Aorta (tissue), 5 donors: ENCODE data around the gene ELP5. TPM values are rescaled to one million over a fixed set of nuclear protein-coding genes. Genes with fewer than 3 reads are reported as not detected.

Source experiments
- ATAC-seq: fragments of 200-7000 bp; cut with Tn5 transposase; one replicate; pipeline ENCODE4 v1.9.1; 2022; ENCODE audit warnings: moderate library complexity; ENCODE audit not compliant: low FRiP score
- DNase-seq, 2 donors: peaks; one replicate each; pipeline ENCODE4 v3.0.0-alpha.2; 2020
- H3K27ac ChIP-seq, 2 donors: one replicate each; pipeline ENCODE4 v1.5.1; 2013; ENCODE audit warnings: low read length in 2 of 2, mild to moderate bottlenecking in 2 of 2, moderate library complexity in 2 of 2, control low read depth in 1 of 2, inconsistent platforms in 1 of 2, low read depth in 1 of 2
- H3K27me3 ChIP-seq, 2 donors: one replicate each; pipeline ENCODE4 v1.6.1; 2013; ENCODE audit warnings: control low read depth in 1 of 2, low read length in 1 of 2, mild to moderate bottlenecking in 1 of 2, moderate library complexity in 1 of 2; ENCODE audit not compliant: insufficient read depth in 2 of 2, control insufficient read depth in 1 of 2
- H3K36me3 ChIP-seq, 2 donors: one replicate each; pipeline ENCODE4 v1.6.1; 2013; ENCODE audit warnings: control low read depth in 1 of 2, low read length in 1 of 2, mild to moderate bottlenecking in 1 of 2; ENCODE audit not compliant: insufficient read depth in 2 of 2, control insufficient read depth in 1 of 2
- H3K4me1 ChIP-seq, 2 donors: one replicate each; pipeline ENCODE4 v1.6.1; 2013; ENCODE audit warnings: low read length in 2 of 2, control low read depth in 1 of 2, mild to moderate bottlenecking in 1 of 2, moderate library complexity in 1 of 2; ENCODE audit not compliant: insufficient read depth in 2 of 2, control insufficient read depth in 1 of 2
- H3K4me3 ChIP-seq, 2 donors: one replicate each; pipeline ENCODE4 v1.5.1; 2013; ENCODE audit warnings: low read length in 2 of 2, control low read depth in 1 of 2, mild to moderate bottlenecking in 1 of 2
- H3K9me3 ChIP-seq: one replicate; pipeline ENCODE4 v1.6.1; 2013; ENCODE audit warnings: mild to moderate bottlenecking, low read length; ENCODE audit not compliant: control insufficient read depth
- WGBS, 2 donors: extraction: QIAGEN DNeasy Blood & Tissue Kit; methylation state at CpG; one replicate each; pipeline ENCODE4 v1.1.7; 2013; 5-methylcytosine and 5-hydroxymethylcytosine counted together
- intact Hi-C, 2 donors: fragments of 100-400 bp; cut with DNase I; formaldehyde crosslinking; loops; one replicate each; pipeline versions ENCODE4 v1.14.2 to v1.15.0; 2022
- long read RNA-seq, 2 donors: library from polyadenylated mRNA; unstranded; transcript quantifications; one replicate each; pipeline ENCODE4 v2.0.0, GENCODE V29; 2020 to 2021
- polyA plus RNA-seq, 2 donors: library from polyadenylated mRNA; stranded (reverse); fragments of 200-250 nt; gene quantifications; one replicate each; pipeline ENCODE4 v1.2.3, GENCODE V29; 2013
- total RNA-seq, 2 donors: library from RNA; stranded (reverse); fragmentation: NEBNext Ultra II Directional; extraction: Animal tissue kit (Norgen Biotek cat#: 25700); gene quantifications; one replicate each; pipeline ENCODE4 v1.2.1, GENCODE V29; 2021
- donor health status: healthy with polysubstance abuse.
- donor health status: Bipolar disorder and iron deficiency.
- donor health status: DM: no; HTN: no; CAD: no.
- donor health status: DM: no; HTN: no; CAD: no.
- donor health status: DM: yes; HTN: yes; CAD: no.

Gene ELP5, protein sequence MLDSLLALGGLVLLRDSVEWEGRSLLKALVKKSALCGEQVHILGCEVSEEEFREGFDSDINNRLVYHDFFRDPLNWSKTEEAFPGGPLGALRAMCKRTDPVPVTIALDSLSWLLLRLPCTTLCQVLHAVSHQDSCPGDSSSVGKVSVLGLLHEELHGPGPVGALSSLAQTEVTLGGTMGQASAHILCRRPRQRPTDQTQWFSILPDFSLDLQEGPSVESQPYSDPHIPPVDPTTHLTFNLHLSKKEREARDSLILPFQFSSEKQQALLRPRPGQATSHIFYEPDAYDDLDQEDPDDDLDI
- 10 to 100 TPM; 26.6 to 31.0 TPM for total RNA-seq
- 10 to 100 TPM; 26.7 to 51.1 TPM for polyA plus RNA-seq
- long read RNA-seq, donor 1, transcript ELP5-214 (6 exons, 2,209 nt) = major isoform, 24 of 63 reads
- long read RNA-seq, donor 1, transcript ELP5-204 (8 exons, 1,423 nt) = minor isoform, 16 of 63 reads
- long read RNA-seq, donor 1, transcript ELP5-210 (4 exons, 687 nt) = minor isoform, 6 of 63 reads
- long read RNA-seq, donor 1, partial matches to known transcripts = 6 of 63 reads
- long read RNA-seq, donor 1, other reads (novel, unspliced or antisense) = 8 of 63 reads
- long read RNA-seq, donor 2, transcript ELP5-214 (6 exons, 2,209 nt) = major isoform, 6 of 18 reads
- long read RNA-seq, donor 2, partial matches to known transcripts = 3 of 18 reads
- long read RNA-seq, donor 2, other reads (novel, unspliced or antisense) = 3 of 18 reads

DNA sequence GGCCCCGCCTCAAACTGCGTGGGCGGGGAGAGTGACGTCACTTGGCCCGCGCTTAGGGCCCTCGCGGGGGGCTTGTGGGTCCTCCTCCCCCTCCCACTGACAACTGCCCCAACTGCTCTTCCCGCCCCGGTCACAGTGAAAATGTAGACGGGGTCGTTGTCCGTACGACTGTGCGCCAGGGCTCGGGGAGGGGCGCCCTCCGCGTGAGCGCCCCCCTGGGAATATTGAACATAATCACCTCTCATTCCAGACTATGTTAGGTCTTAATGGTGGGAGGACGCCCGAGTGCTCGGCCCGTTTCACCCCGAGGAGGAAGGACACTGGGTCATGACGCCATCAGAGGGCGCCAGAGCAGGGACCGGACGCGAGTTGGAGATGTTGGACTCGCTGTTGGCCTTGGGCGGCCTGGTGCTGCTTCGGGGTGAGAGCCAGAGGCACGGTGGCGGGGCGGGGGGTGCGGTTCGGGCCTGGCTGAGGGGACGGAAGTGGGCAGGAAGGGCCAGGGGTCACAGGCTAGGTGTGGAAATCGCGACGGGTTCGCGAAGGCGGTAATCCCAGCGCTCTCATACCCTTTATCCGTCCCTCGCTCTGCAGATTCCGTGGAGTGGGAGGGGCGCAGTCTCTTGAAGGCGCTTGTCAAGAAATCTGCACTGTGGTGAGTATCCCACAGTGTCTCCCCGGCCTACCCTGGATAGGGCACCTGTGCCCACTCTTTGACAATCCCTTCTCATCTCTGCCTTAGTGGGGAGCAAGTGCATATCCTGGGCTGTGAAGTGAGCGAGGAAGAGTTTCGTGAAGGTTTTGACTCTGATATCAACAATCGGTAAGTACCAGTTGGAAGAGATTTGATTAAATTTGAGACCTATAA is at the start of gene ELP5:
Gene ELP5 (plus strand): TSS at position 40 of the 868 bp plus-strand sequence. CDS start 336 bp downstream, at position 376.
- Histone ChIP-seq H3K27me3 (no peaks in the 10 kb centered on the region), H3K4me3 (peak within 1 kb of the TSS; percentile 98 to 99), H3K9me3 (no peaks in the 10 kb centered on the region), H3K4me1 (peaks cover 0 to 2% of the 10 kb centered on the region in 2 donors), H3K36me3 (peaks cover 0 to 6% of the 10 kb centered on the region in 2 donors), H3K27ac (peak within 1 kb of the TSS; percentile 71 to 94)
- peak; percentile 92 for ATAC-seq
- 1 to 2% methylated on average over 54 to 55 of the region's 55 CpGs for WGBS, 2 donors
- peak; percentile 97 to 99 for DNase-seq
- intact Hi-C loops = loop anchor here in 1 of 2 donors (1.0 to 5.0 kb wide), 2 partner anchors 38 to 45 kb away; no protein-coding TSS in a partner anchor

- no peaks in the 10 kb centered on the region for H3K27me3 ChIP-seq
- ATAC-seq = no peak
- 93 to 95% methylated on average over 16 of the region's 16 CpGs for WGBS, 2 donors
- no peak overlapping the region for H3K4me3 ChIP-seq
- intact Hi-C loops = no loop called here
- H3K27ac ChIP-seq = no peak overlapping the region
- DNase-seq = no peak
- no peaks in the 10 kb centered on the region for H3K9me3 ChIP-seq
- peaks cover 0 to 2% of the 10 kb centered on the region in 2 donors for H3K36me3 ChIP-seq
- no peaks in the 10 kb centered on the region for H3K4me1 ChIP-seq
Measured at GRCh38 chr17:7203391-7203790, 48.6 kb upstream of the ELP5 start.

GRCh38 chr17:7204336-7204735 is 47.7 kb upstream of the ELP5 start:
- WGBS, 2 donors = 75 to 76% methylated on average over 14 to 15 of the region's 15 CpGs
- Histone ChIP-seq H3K36me3 (peaks cover 0 to 2% of the 10 kb centered on the region in 2 donors), H3K27me3 (no peaks in the 10 kb centered on the region), H3K4me3 (peak overlapping the region in 1 of 2 donors; percentile 2), H3K4me1 (no peaks in the 10 kb centered on the region), H3K9me3 (no peaks in the 10 kb centered on the region), H3K27ac (no peak overlapping the region)
- ATAC-seq (peak; percentile 6), DNase-seq (no peak)
- intact Hi-C loops = no loop called here

DNA sequence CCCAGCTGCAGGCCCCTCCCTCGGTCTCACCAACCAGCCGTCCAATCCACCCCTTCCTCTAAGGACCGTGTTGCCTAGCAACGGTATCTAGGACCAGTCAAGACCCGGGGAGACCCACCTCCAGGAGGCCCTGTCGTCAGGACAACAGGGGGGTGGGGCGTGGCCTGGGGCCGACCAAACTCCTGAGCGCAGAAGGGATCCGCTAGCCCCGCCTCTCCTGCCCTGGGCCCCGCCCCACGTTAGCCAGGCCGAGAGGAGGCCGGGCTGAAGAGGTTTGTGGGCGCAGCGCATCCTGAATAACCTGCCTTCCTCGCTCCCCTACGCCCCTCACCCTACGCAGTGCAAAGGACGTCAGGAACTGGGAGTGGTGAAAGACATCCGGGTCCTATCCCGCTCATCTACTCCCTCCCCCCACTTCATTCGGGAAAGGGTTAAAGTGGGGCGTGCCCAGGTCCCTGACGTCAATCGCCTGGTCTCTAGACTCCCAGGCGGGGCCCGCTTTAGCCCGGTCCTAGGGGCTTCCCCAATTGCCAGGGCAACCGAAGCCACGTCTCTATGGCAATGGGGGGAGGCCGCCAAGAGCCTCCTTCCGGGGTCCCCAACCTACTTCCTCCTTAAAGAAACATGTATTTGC is 47.1 kb upstream of the ELP5 start:
- intact Hi-C loops = no loop called here
- ATAC-seq (peak; percentile 88), DNase-seq (peak; percentile 93 to 95)
- no peaks in the 10 kb centered on the region for H3K9me3 ChIP-seq
- no peak overlapping the region for H3K27ac ChIP-seq
- WGBS, 2 donors = 1% methylated on average over 32 to 34 of the region's 34 CpGs
- no peaks in the 10 kb centered on the region for H3K27me3 ChIP-seq
- peaks cover 0 to 2% of the 10 kb centered on the region in 2 donors for H3K36me3 ChIP-seq
- H3K4me1 ChIP-seq = no peaks in the 10 kb centered on the region
- peak overlapping the region in 1 of 2 donors; percentile 2 for H3K4me3 ChIP-seq

- DNase-seq (no peak), ATAC-seq (no peak)
- peak overlapping the region in 1 of 2 donors; percentile 2 for H3K4me3 ChIP-seq
- no peak overlapping the region for H3K27ac ChIP-seq
- no peaks in the 10 kb centered on the region for H3K4me1 ChIP-seq
- H3K27me3 ChIP-seq = no peaks in the 10 kb centered on the region
- H3K36me3 ChIP-seq = peaks cover 0 to 2% of the 10 kb centered on the region in 2 donors
- 26 to 35% methylated on average over 15 of the region's 15 CpGs for WGBS, 2 donors
- intact Hi-C loops = no loop called here
- no peaks in the 10 kb centered on the region for H3K9me3 ChIP-seq
Measured at GRCh38 chr17:7205561-7205960, 46.5 kb upstream of the ELP5 start.

DNA sequence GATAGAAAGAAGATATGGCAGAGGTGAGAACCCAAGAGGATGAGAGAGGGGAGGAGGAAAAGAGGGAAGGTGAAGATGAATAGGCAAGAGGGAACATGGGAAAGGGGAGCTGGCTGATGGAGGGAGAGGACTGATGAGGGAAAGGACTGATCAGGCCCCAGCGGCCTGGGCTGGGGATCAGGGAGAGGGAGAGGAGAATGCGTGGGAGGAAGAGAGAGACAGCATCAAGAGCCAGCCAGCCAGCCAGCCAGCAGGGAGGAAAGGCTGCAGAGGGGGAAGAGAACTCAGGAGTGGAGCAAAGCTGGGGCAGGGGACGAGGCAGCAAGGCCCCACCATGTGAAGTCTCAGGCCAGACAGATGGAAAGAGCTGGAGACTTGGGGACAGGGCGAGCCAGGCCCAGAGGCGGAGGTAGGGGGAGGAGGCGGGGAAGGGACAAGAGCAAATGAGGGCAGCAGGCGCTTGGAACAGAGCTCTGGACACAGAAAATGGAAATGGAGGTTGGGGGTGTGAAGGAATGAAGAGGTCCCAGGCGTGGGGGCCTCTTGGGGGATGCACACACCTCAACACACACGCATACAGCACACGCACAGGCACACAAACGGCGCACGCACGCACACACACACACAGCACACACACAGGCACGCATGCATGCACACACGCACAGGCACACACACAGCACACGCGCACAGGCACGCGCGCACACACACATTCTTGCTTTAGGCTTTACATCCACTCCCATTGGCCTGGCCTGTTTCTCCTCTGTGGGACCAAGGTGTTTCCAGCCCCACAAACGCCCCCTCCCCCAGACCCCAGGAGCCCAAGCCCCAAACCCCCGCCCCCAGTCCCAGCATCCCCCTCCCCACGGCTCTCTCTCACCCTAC is 44.7 kb upstream of the ELP5 start:
- no peak overlapping the region for H3K27ac ChIP-seq
- intact Hi-C loops = no loop called here
- no peaks in the 10 kb centered on the region for H3K27me3 ChIP-seq
- DNase-seq (no peak), ATAC-seq (no peak)
- 81 to 82% methylated on average over 21 to 24 of the region's 24 CpGs for WGBS, 2 donors
- no peaks in the 10 kb centered on the region for H3K9me3 ChIP-seq
- no peaks in the 10 kb centered on the region for H3K4me1 ChIP-seq
- no peak overlapping the region for H3K4me3 ChIP-seq
- H3K36me3 ChIP-seq = peaks cover 0 to 2% of the 10 kb centered on the region in 2 donors

DNA sequence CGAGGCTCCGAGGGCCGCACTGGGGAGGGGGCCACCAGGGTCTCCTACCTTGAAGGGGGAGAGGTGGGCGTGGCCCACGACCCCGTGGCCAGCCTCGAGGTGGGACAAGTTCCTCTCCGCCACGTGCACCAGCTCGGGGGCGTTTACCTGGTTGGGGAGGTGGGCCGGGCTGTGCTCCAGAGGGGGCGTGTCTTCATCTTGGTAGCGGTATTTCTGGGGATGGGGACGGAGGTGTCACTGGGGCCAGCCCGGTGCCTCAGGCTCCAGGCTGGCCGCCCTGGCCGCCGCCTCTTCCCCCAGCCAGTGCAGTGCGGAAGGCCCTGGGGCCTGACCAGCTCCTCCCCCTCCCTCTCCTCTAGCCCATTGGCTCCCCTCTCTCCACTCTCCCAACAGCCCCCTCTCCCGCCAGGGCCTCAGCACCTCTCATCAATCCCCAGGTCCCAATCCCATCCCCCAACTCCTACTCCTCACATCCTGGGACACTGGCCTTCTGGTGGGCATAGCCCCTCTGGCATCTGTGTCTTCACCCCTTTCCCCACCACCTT is 43.9 kb upstream of the ELP5 start:
- ATAC-seq (no peak), DNase-seq (no peak)
- WGBS, 2 donors = 51 to 60% methylated on average over 20 to 21 of the region's 21 CpGs
- no peaks in the 10 kb centered on the region for H3K36me3 ChIP-seq
- no peaks in the 10 kb centered on the region for H3K27me3 ChIP-seq
- no peaks in the 10 kb centered on the region for H3K9me3 ChIP-seq
- no peaks in the 10 kb centered on the region for H3K4me1 ChIP-seq
- no peak overlapping the region for H3K27ac ChIP-seq
- intact Hi-C loops = no loop called here
- H3K4me3 ChIP-seq = no peak overlapping the region
